ENCODE data around the gene MYO6. TPM values are rescaled to one million over a fixed set of nuclear protein-coding genes. Genes with fewer than 3 reads are reported as not detected.
A peak's percentile ranks its signal among the peaks of the same experiment; 100 is the strongest.

The MYO6 gene
- total and polyA plus RNA-seq, 5 donors from 2014 or later: 0.07 to 1.6 (median 0.57) TPM

DNA sequence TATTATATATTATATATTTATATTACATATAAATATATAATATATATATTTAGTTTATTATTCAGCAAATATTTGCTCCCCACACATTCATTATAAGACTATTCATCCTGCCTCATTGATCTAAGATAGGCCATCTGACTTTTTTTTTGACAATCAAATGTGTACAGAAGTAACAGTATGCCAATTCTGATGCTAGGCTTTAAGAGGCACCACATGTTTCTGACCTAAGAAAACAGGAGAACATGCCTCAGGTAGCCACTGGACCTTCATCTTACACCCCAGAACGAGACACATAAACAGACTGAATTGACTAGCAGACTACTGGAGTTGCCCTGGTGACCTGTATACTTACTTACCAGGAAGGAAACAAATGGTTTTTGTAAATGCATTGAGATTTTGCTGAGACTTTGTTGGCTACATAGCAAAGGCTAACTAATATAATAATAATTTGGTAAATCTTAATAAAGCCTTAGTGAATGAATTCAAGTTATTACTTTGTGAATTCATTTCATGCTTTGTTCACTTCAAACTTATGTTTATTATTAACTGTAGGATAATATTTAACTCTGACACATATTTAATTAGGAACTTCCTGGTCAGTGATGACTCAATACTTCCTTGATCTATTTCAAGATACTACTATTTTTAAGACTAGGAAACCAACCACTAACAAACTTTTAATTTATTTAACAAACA, 13.4 kb upstream of the MYO6 start:
- no peaks in the 10 kb centered on the region for H3K36me3 Mint-ChIP-seq
- no peak for DNase-seq
- Histone ChIP-seq H3K27ac (ENCODE audit: insufficient read depth, low read length, poor library complexity, severe bottlenecking) (no peak overlapping the region), H3K36me3 (ENCODE audit: control insufficient read depth, insufficient read depth, low read length) (no peaks in the 10 kb centered on the region), H3K4me3 (ENCODE audit: low read depth, low read length) (no peak overlapping the region), H3K27me3 (ENCODE audit: control insufficient read depth, insufficient read depth, low read length) (no peaks in the 10 kb centered on the region), H3K9me3 (ENCODE audit: control insufficient read depth in 2 of 2, low read length in 2 of 2) (no peaks in the 10 kb centered on the region), H3K4me1 (ENCODE audit: control insufficient read depth, insufficient read depth, low read length, poor library complexity, severe bottlenecking) (no peaks in the 10 kb centered on the region)
- H3K4me3 Mint-ChIP-seq: no peak overlapping the region
- no peak for ATAC-seq (ENCODE audit: low read depth in 2 of 2)
- H3K27ac Mint-ChIP-seq: no peak overlapping the region
- H3K4me1 Mint-ChIP-seq: no peaks in the 10 kb centered on the region
- H3K9me3 Mint-ChIP-seq: peaks cover 0 to 3% (median 0%) of the 10 kb centered on the region in 7 donors
- H3K27me3 Mint-ChIP-seq: peaks cover 6% of the 10 kb centered on the region

- Histone ChIP-seq H3K4me3 (ENCODE audit: low read depth, low read length) (no peak overlapping the region), H3K27me3 (ENCODE audit: control insufficient read depth, insufficient read depth, low read length) (peaks cover 22% of the 10 kb centered on the region), H3K9me3 (ENCODE audit: control insufficient read depth in 2 of 2, low read length in 2 of 2) (no peaks in the 10 kb centered on the region), H3K4me1 (ENCODE audit: control insufficient read depth, insufficient read depth, low read length, poor library complexity, severe bottlenecking) (peaks cover 5% of the 10 kb centered on the region), H3K36me3 (ENCODE audit: control insufficient read depth, insufficient read depth, low read length) (no peaks in the 10 kb centered on the region), H3K27ac (ENCODE audit: insufficient read depth, low read length, poor library complexity, severe bottlenecking) (no peak overlapping the region)
- Mint-ChIP-seq H3K4me3 (no peak overlapping the region), H3K27me3 (peaks cover 54% of the 10 kb centered on the region), H3K27ac (no peak overlapping the region), H3K36me3 (no peaks in the 10 kb centered on the region), H3K4me1 (peaks cover 0 to 6% (median 5%) of the 10 kb centered on the region in 4 donors), H3K9me3 (peaks cover 0 to 2% (median 0%) of the 10 kb centered on the region in 7 donors)
- no peak for DNase-seq
- ATAC-seq (ENCODE audit: low read depth in 2 of 2): no peak
Measured at GRCh38 chr6:75743971-75744370, 5.1 kb upstream of the MYO6 start.

GRCh38 chr6:75745404-75745803, 3.6 kb upstream of the MYO6 start:
- H3K4me1 Mint-ChIP-seq: peaks cover 5 to 12% (median 9%) of the 10 kb centered on the region in 4 donors
- no peak overlapping the region for H3K27ac Mint-ChIP-seq
- H3K27me3 Mint-ChIP-seq: peaks cover 66% of the 10 kb centered on the region
- no peak overlapping the region for H3K4me3 ChIP-seq (ENCODE audit: low read depth, low read length)
- no peak for DNase-seq
- H3K36me3 ChIP-seq (ENCODE audit: control insufficient read depth, insufficient read depth, low read length): no peaks in the 10 kb centered on the region
- peaks cover 28% of the 10 kb centered on the region for H3K27me3 ChIP-seq (ENCODE audit: control insufficient read depth, insufficient read depth, low read length)
- peak overlapping the region in 1 of 4 donors; percentile 36 for H3K4me3 Mint-ChIP-seq
- ATAC-seq (ENCODE audit: low read depth in 2 of 2): no peak
- no peak overlapping the region for H3K27ac ChIP-seq (ENCODE audit: insufficient read depth, low read length, poor library complexity, severe bottlenecking)
- H3K9me3 ChIP-seq (ENCODE audit: control insufficient read depth in 2 of 2, low read length in 2 of 2): no peaks in the 10 kb centered on the region
- peaks cover 15% of the 10 kb centered on the region for H3K4me1 ChIP-seq (ENCODE audit: control insufficient read depth, insufficient read depth, low read length, poor library complexity, severe bottlenecking)
- H3K36me3 Mint-ChIP-seq: no peaks in the 10 kb centered on the region
- H3K9me3 Mint-ChIP-seq: peaks cover 0 to 2% (median 0%) of the 10 kb centered on the region in 7 donors

DNA sequence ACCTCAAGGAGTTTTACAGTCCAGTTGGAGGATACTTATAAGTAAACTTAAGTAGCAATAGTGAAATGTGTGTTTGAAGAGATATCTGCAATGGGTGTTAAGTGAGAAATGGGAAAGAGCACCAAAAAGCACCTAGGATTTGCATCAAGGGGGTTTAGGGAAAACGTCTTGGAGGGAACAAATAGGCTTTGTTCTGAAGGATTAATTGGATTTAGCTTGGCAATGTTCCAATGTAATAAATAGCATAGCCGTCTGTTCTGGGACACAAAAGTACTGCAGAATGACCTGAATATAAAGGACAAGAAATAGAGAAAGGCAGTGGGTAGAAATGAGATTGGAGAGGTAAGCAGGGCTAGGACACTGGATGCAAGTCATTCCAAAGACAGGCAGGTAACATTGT, 2.8 kb upstream of the MYO6 start:
- H3K9me3 ChIP-seq (ENCODE audit: control insufficient read depth in 2 of 2, low read length in 2 of 2): no peaks in the 10 kb centered on the region
- H3K36me3 Mint-ChIP-seq: no peaks in the 10 kb centered on the region
- no peak overlapping the region for H3K4me3 ChIP-seq (ENCODE audit: low read depth, low read length)
- no peaks in the 10 kb centered on the region for H3K36me3 ChIP-seq (ENCODE audit: control insufficient read depth, insufficient read depth, low read length)
- H3K27ac ChIP-seq (ENCODE audit: insufficient read depth, low read length, poor library complexity, severe bottlenecking): no peak overlapping the region
- H3K9me3 Mint-ChIP-seq: peaks cover 0 to 2% (median 0%) of the 10 kb centered on the region in 7 donors
- H3K4me1 Mint-ChIP-seq: peaks cover 5 to 12% (median 9%) of the 10 kb centered on the region in 4 donors
- peaks cover 74% of the 10 kb centered on the region for H3K27me3 Mint-ChIP-seq
- ATAC-seq (ENCODE audit: low read depth in 2 of 2) (no peak), DNase-seq (no peak)
- H3K27ac Mint-ChIP-seq: no peak overlapping the region
- H3K27me3 ChIP-seq (ENCODE audit: control insufficient read depth, insufficient read depth, low read length): peaks cover 32% of the 10 kb centered on the region
- peak overlapping the region in 1 of 4 donors; percentile 24 for H3K4me3 Mint-ChIP-seq
- peaks cover 15% of the 10 kb centered on the region for H3K4me1 ChIP-seq (ENCODE audit: control insufficient read depth, insufficient read depth, low read length, poor library complexity, severe bottlenecking)

- Mint-ChIP-seq H3K27me3 (peaks cover 73% of the 10 kb centered on the region), H3K9me3 (peaks cover 0 to 2% (median 0%) of the 10 kb centered on the region in 7 donors), H3K27ac (no peak overlapping the region), H3K36me3 (no peaks in the 10 kb centered on the region), H3K4me3 (peak overlapping the region in 3 of 4 donors; percentile 8 to 53 (median 13)), H3K4me1 (peaks cover 5 to 12% (median 9%) of the 10 kb centered on the region in 4 donors)
- H3K4me3 ChIP-seq (ENCODE audit: low read depth, low read length): no peak overlapping the region
- H3K27ac ChIP-seq (ENCODE audit: insufficient read depth, low read length, poor library complexity, severe bottlenecking): no peak overlapping the region
- H3K27me3 ChIP-seq (ENCODE audit: control insufficient read depth, insufficient read depth, low read length): peaks cover 35% of the 10 kb centered on the region
- peaks cover 15% of the 10 kb centered on the region for H3K4me1 ChIP-seq (ENCODE audit: control insufficient read depth, insufficient read depth, low read length, poor library complexity, severe bottlenecking)
- ATAC-seq (ENCODE audit: low read depth in 2 of 2): no peak
- DNase-seq: no peak
- no peaks in the 10 kb centered on the region for H3K9me3 ChIP-seq (ENCODE audit: control insufficient read depth in 2 of 2, low read length in 2 of 2)
- H3K36me3 ChIP-seq (ENCODE audit: control insufficient read depth, insufficient read depth, low read length): no peaks in the 10 kb centered on the region
Measured at GRCh38 chr6:75747152-75747992, 1.7 kb upstream of the MYO6 start.

GRCh38 chr6:75748003-75748742, 866 bp upstream of the MYO6 start:
- peaks cover 79% of the 10 kb centered on the region for H3K27me3 Mint-ChIP-seq
- peaks cover 0 to 2% (median 0%) of the 10 kb centered on the region in 7 donors for H3K9me3 Mint-ChIP-seq
- H3K4me3 Mint-ChIP-seq: peak overlapping the region; percentile 79 to 92 (median 87)
- H3K36me3 Mint-ChIP-seq: no peaks in the 10 kb centered on the region
- Histone ChIP-seq H3K9me3 (ENCODE audit: control insufficient read depth in 2 of 2, low read length in 2 of 2) (no peaks in the 10 kb centered on the region), H3K27ac (ENCODE audit: insufficient read depth, low read length, poor library complexity, severe bottlenecking) (no peak overlapping the region), H3K4me1 (ENCODE audit: control insufficient read depth, insufficient read depth, low read length, poor library complexity, severe bottlenecking) (peaks cover 15% of the 10 kb centered on the region), H3K4me3 (ENCODE audit: low read depth, low read length) (peak overlapping the region; percentile 64), H3K36me3 (ENCODE audit: control insufficient read depth, insufficient read depth, low read length) (no peaks in the 10 kb centered on the region), H3K27me3 (ENCODE audit: control insufficient read depth, insufficient read depth, low read length) (peaks cover 35% of the 10 kb centered on the region)
- H3K4me1 Mint-ChIP-seq: peaks cover 5 to 12% (median 9%) of the 10 kb centered on the region in 4 donors
- H3K27ac Mint-ChIP-seq: no peak overlapping the region
- ATAC-seq (ENCODE audit: low read depth in 2 of 2) (no peak), DNase-seq (no peak)

- peak overlapping the region in 1 of 4 donors; percentile 23 for H3K4me3 Mint-ChIP-seq
- no peaks in the 10 kb centered on the region for H3K36me3 Mint-ChIP-seq
- no peaks in the 10 kb centered on the region for H3K36me3 ChIP-seq (ENCODE audit: control insufficient read depth, insufficient read depth, low read length)
- peaks cover 20% of the 10 kb centered on the region for H3K27me3 ChIP-seq (ENCODE audit: control insufficient read depth, insufficient read depth, low read length)
- peaks cover 0 to 2% (median 0%) of the 10 kb centered on the region in 7 donors for H3K9me3 Mint-ChIP-seq
- no peak overlapping the region for H3K4me3 ChIP-seq (ENCODE audit: low read depth, low read length)
- H3K9me3 ChIP-seq (ENCODE audit: control insufficient read depth in 2 of 2, low read length in 2 of 2): no peaks in the 10 kb centered on the region
- H3K4me1 ChIP-seq (ENCODE audit: control insufficient read depth, insufficient read depth, low read length, poor library complexity, severe bottlenecking): peaks cover 15% of the 10 kb centered on the region
- H3K27me3 Mint-ChIP-seq: peaks cover 52% of the 10 kb centered on the region
- H3K27ac ChIP-seq (ENCODE audit: insufficient read depth, low read length, poor library complexity, severe bottlenecking): no peak overlapping the region
- ATAC-seq (ENCODE audit: low read depth in 2 of 2) (no peak), DNase-seq (no peak)
- peaks cover 5 to 12% (median 9%) of the 10 kb centered on the region in 4 donors for H3K4me1 Mint-ChIP-seq
- H3K27ac Mint-ChIP-seq: no peak overlapping the region
Measured at GRCh38 chr6:75751443-75751842, 2.4 kb downstream of the MYO6 start.

All from CD4-positive, CD25-positive, alpha-beta regulatory T cell (primary cell).